Loucy (cell line): ENCODE data around the gene SELENOO.

ENCODE experiments used
- H2AFZ ChIP-seq: fragments of 200-600 bp; sonication (generic); 2 replicates; pipeline ENCODE4 v1.6.0; 2016; ENCODE audit warnings: antibody characterized with exemption, mild to moderate bottlenecking, low read length, moderate library complexity
- H3F3A ChIP-seq: fragments of 200-600 bp; 2 replicates; pipeline ENCODE4 v1.6.0; 2016; ENCODE audit warnings: antibody characterized with exemption, low read depth, mild to moderate bottlenecking
- H3K27me3 ChIP-seq: fragments of 200-600 bp; sonication (generic); 2 replicates; pipeline ENCODE4 v1.6.1; 2014; ENCODE audit warnings: low read length, mild to moderate bottlenecking; ENCODE audit not compliant: insufficient read depth, poor library complexity, severe bottlenecking
- H3K36me3 ChIP-seq: fragments of 200-600 bp; sonication (generic); 2 replicates; pipeline ENCODE4 v1.6.1; 2016; ENCODE audit warnings: low read length; ENCODE audit not compliant: insufficient read depth
- H3K4me1 ChIP-seq: fragments of 200-600 bp; sonication (generic); 2 replicates; pipeline ENCODE4 v1.5.1; 2014; ENCODE audit warnings: low read length, mild to moderate bottlenecking; ENCODE audit not compliant: insufficient read depth, poor library complexity, severe bottlenecking
- H3K4me2 ChIP-seq: fragments of 200-600 bp; sonication (generic); 2 replicates; pipeline ENCODE4 v1.6.0; 2014; ENCODE audit warnings: antibody characterized with exemption, low read length, low read depth, mild to moderate bottlenecking; ENCODE audit not compliant: poor library complexity, severe bottlenecking
- H3K4me3 ChIP-seq: fragments of 200-600 bp; sonication (generic); 2 replicates; pipeline ENCODE4 v1.5.1; 2014; ENCODE audit warnings: low read length, mild to moderate bottlenecking, mixed read lengths; ENCODE audit not compliant: poor library complexity, severe bottlenecking
- H3K79me2 ChIP-seq: fragments of 200-600 bp; sonication (generic); 2 replicates; pipeline ENCODE4 v1.6.1; 2014; ENCODE audit warnings: low read length; ENCODE audit not compliant: insufficient read depth
- H3K9ac ChIP-seq: fragments of 200-600 bp; sonication (generic); 2 replicates; pipeline ENCODE4 v1.6.0; 2014; ENCODE audit warnings: mild to moderate bottlenecking, low read depth, low read length, moderate library complexity; ENCODE audit not compliant: poor library complexity, severe bottlenecking
- H3K9me2 ChIP-seq: fragments of 200-600 bp; sonication (generic); replicated peaks from 2 replicates; pipeline ENCODE4 v1.6.1; 2016; ENCODE audit warnings: low read depth, low read length, mixed read lengths
- H3K9me3 ChIP-seq: fragments of 200-600 bp; sonication (generic); 2 replicates; pipeline ENCODE4 v1.6.1; 2014; ENCODE audit warnings: mild to moderate bottlenecking, antibody characterized with exemption, low read length, low read depth; ENCODE audit not compliant: insufficient read depth
- H4K20me1 ChIP-seq: fragments of 200-600 bp; sonication (generic); 2 replicates; pipeline ENCODE4 v1.6.0; 2014; ENCODE audit warnings: antibody characterized with exemption, low read length, mild to moderate bottlenecking; ENCODE audit not compliant: insufficient read depth, poor library complexity, severe bottlenecking
- CTCF ChIP-seq: fragments of 200-600 bp; sonication (generic); conservative IDR thresholded peaks from 2 replicates; pipeline ENCODE4 v1.5.1; 2014; ENCODE audit warnings: mild to moderate bottlenecking, antibody characterized with exemption, low read length
- EZH2phosphoT487 ChIP-seq: fragments of 200-600 bp; IDR thresholded peaks from 2 replicates; pipeline ENCODE4 v1.6.1; 2018; ENCODE audit warnings: antibody characterized with exemption, mild to moderate bottlenecking, moderate library complexity, borderline replicate concordance

SELENOO gene

GRCh38 chr22:50199829-50200460 lies 866 bp upstream of the SELENOO start:
- Histone ChIP-seq H3K4me3 (peak overlapping the region; percentile 84), H3K27me3 (no peaks in the 10 kb centered on the region), H3K79me2 (peaks cover 25% of the 10 kb centered on the region), H3K9me2 (no peaks in the 10 kb centered on the region), H4K20me1 (peaks cover 19% of the 10 kb centered on the region), H3K4me2 (peak overlapping the region; percentile 79), H3F3A (no peaks in the 10 kb centered on the region), H3K9ac (peak overlapping the region; percentile 61), H3K36me3 (peaks cover 10% of the 10 kb centered on the region; the same call in 1 of the 2 replicates), H3K9me3 (no peaks in the 10 kb centered on the region), H2AFZ (peak overlapping the region; percentile 67; the same call in 1 of the 2 replicates), H3K4me1 (peaks cover 10% of the 10 kb centered on the region)
- TF ChIP-seq EZH2phosphoT487 (no peak), CTCF (no peak)

GRCh38 chr22:50201191-50202129 lies 649 bp downstream of the SELENOO start:
- Histone ChIP-seq H3K79me2 (peaks cover 22% of the 10 kb centered on the region), H4K20me1 (peaks cover 19% of the 10 kb centered on the region), H3K9ac (peak overlapping the region; percentile 75), H3K36me3 (peaks cover 1% of the 10 kb centered on the region; the same call in 1 of the 2 replicates), H3K9me3 (no peaks in the 10 kb centered on the region), H2AFZ (no peak overlapping the region; the same call in 1 of the 2 replicates), H3K4me2 (peak overlapping the region; percentile 98), H3K4me3 (peak overlapping the region; percentile 84), H3F3A (no peaks in the 10 kb centered on the region), H3K4me1 (peaks cover 15% of the 10 kb centered on the region), H3K9me2 (no peaks in the 10 kb centered on the region), H3K27me3 (no peaks in the 10 kb centered on the region)
- TF ChIP-seq CTCF (no peak), EZH2phosphoT487 (no peak)

GRCh38 chr22:50202130-50202666 lies 1.4 kb downstream of the SELENOO start:
- Histone ChIP-seq H3K9ac (peak overlapping the region; percentile 75), H3K4me3 (peak overlapping the region; percentile 84), H3K4me2 (peak overlapping the region; percentile 98), H3K27me3 (no peaks in the 10 kb centered on the region), H3K79me2 (peaks cover 22% of the 10 kb centered on the region), H4K20me1 (peaks cover 19% of the 10 kb centered on the region), H3K4me1 (peaks cover 22% of the 10 kb centered on the region), H3K9me3 (no peaks in the 10 kb centered on the region), H3K36me3 (no peaks in the 10 kb centered on the region; the same call in 1 of the 2 replicates), H2AFZ (no peak overlapping the region), H3F3A (no peaks in the 10 kb centered on the region), H3K9me2 (no peaks in the 10 kb centered on the region)
- no peak for TF ChIP-seq EZH2phosphoT487
- no peak for TF ChIP-seq CTCF
